ENCODE results near the gene OPCML.

The OPCML gene

GRCh38 chr11:133425245-133425644 is 107.1 kb downstream of the OPCML start:
- H3K4me3 ChIP-seq (ENCODE audit: control insufficient read depth, low read depth, low read length) = no peak overlapping the region
- TF ChIP-seq CTCF (IDR thresholded peaks at IDR 0.05; ENCODE audit: control insufficient read depth, insufficient read depth, low read depth, low read length, missing control alignments) = no peak
- no peak for DNase-seq (ENCODE audit: low read depth)

GRCh38 chr11:133418218-133418617 is 114.1 kb downstream of the OPCML start:
- no peak for TF ChIP-seq CTCF (IDR thresholded peaks at IDR 0.05; ENCODE audit: control insufficient read depth, insufficient read depth, low read depth, low read length, missing control alignments)

GRCh38 chr11:133414506-133414905 is 117.8 kb downstream of the OPCML start:
- no peak overlapping the region for H3K4me3 ChIP-seq (ENCODE audit: control insufficient read depth, low read depth, low read length)
- no peak for TF ChIP-seq CTCF (IDR thresholded peaks at IDR 0.05; ENCODE audit: control insufficient read depth, insufficient read depth, low read depth, low read length, missing control alignments)
- no peak for DNase-seq (ENCODE audit: low read depth)

More at GRCh38 chr11:133418218-133418617, 114.1 kb downstream of the OPCML start:
- H3K4me3 ChIP-seq (ENCODE audit: control insufficient read depth, low read depth, low read length) = no peak overlapping the region
- no peak for DNase-seq (ENCODE audit: low read depth)

GRCh38 chr11:133413703-133414102 is 118.6 kb downstream of the OPCML start:
- H3K4me3 ChIP-seq (ENCODE audit: control insufficient read depth, low read depth, low read length) = no peak overlapping the region
- no peak for DNase-seq (ENCODE audit: low read depth)
- no peak for TF ChIP-seq CTCF (IDR thresholded peaks at IDR 0.05; ENCODE audit: control insufficient read depth, insufficient read depth, low read depth, low read length, missing control alignments)

- no peak overlapping the region for H3K4me3 ChIP-seq (ENCODE audit: control insufficient read depth, low read depth, low read length)
- TF ChIP-seq CTCF (IDR thresholded peaks at IDR 0.05; ENCODE audit: control insufficient read depth, insufficient read depth, low read depth, low read length, missing control alignments) = no peak
- DNase-seq (ENCODE audit: low read depth) = no peak
Observed at GRCh38 chr11:133409799-133410198, 122.5 kb downstream of the OPCML start.

- TF ChIP-seq CTCF (IDR thresholded peaks at IDR 0.05; ENCODE audit: control insufficient read depth, insufficient read depth, low read depth, low read length, missing control alignments) = no peak
- no peak for DNase-seq (ENCODE audit: low read depth)
- H3K4me3 ChIP-seq (ENCODE audit: control insufficient read depth, low read depth, low read length) = no peak overlapping the region
Observed at GRCh38 chr11:133408936-133409335, 123.4 kb downstream of the OPCML start.

- no peak for TF ChIP-seq CTCF (IDR thresholded peaks at IDR 0.05; ENCODE audit: control insufficient read depth, insufficient read depth, low read depth, low read length, missing control alignments)
- H3K4me3 ChIP-seq (ENCODE audit: control insufficient read depth, low read depth, low read length) = no peak overlapping the region
Observed at GRCh38 chr11:133408402-133408801, 123.9 kb downstream of the OPCML start.

More at GRCh38 chr11:133408402-133408801, 123.9 kb downstream of the OPCML start:
- no peak for DNase-seq (ENCODE audit: low read depth)

Data from AG09309 (cell line).